Measurements from ENCODE around the gene TENM4. TPM values are rescaled to one million over a fixed set of nuclear protein-coding genes. Genes with fewer than 3 reads are reported as not detected.

The TENM4 gene
- total RNA-seq, 1 experiment from 2014 or later: 0.39 TPM

- no peak overlapping the region for H3K27ac ChIP-seq (ENCODE audit: low read length)
- BruUV-seq (replicated peaks): no TSS peak
- no peaks in the 10 kb centered on the region for H3K4me1 ChIP-seq (ENCODE audit: control insufficient read depth, insufficient read depth, low read length)
- H3K27me3 ChIP-seq (ENCODE audit: control insufficient read depth, insufficient read depth, low read length): peaks cover 3% of the 10 kb centered on the region; the same call in 1 of the 2 replicates
- in situ Hi-C loops (cut with HindIII; ENCODE audit: low pct_unique_long_range_greater_than_20kb, low sequenced_read_pairs) (no loop called here), intact Hi-C loops (cut with micrococcal nuclease; ENCODE audit: unreplicated experiment) (no loop called here)
- no peak for TF ChIP-seq TCF7L2 (IDR thresholded peaks at IDR 0.05; ENCODE audit: low read depth, low read length)
- TF ChIP-seq REST (IDR thresholded peaks at IDR 0.05; ENCODE audit: insufficient read depth in 1 of 2, low read depth in 2 of 2, low read length in 1 of 2): no peak
- no peak for TF ChIP-seq SIN3A (IDR thresholded peaks at IDR 0.05; ENCODE audit: borderline replicate concordance, insufficient read depth, low read depth, low read length)
- no peak for TF ChIP-seq POLR2AphosphoS5 (IDR thresholded peaks at IDR 0.05; ENCODE audit: low read depth, low read length)
- no peak for TF ChIP-seq CTCF (IDR thresholded peaks at IDR 0.05)
- no peaks in the 10 kb centered on the region for H3K36me3 ChIP-seq (ENCODE audit: control insufficient read depth, insufficient read depth, low read length)
- no peaks in the 10 kb centered on the region for H3K9me3 ChIP-seq (ENCODE audit: control insufficient read depth, insufficient read depth, low read depth, low read length)
- no peak for DNase-seq (ENCODE audit: low read depth, low spot score)
- no peak overlapping the region for H3K4me3 ChIP-seq (ENCODE audit: low read depth in 2 of 2, low read length in 2 of 2)
- no peak for ATAC-seq
- CTCF ChIA-PET: no interaction called here
- POLR2A ChIA-PET: no interaction called here
Observed at GRCh38 chr11:78791964-78792363, 648.9 kb downstream of the TENM4 start.

GRCh38 chr11:78791254-78791653 lies 649.6 kb downstream of the TENM4 start:
- no TSS peak for BruUV-seq (replicated peaks)
- TF ChIP-seq POLR2AphosphoS5 (IDR thresholded peaks at IDR 0.05; ENCODE audit: low read depth, low read length) (no peak), REST (IDR thresholded peaks at IDR 0.05; ENCODE audit: insufficient read depth in 1 of 2, low read depth in 2 of 2, low read length in 1 of 2) (no peak), CTCF (IDR thresholded peaks at IDR 0.05) (no peak), SIN3A (IDR thresholded peaks at IDR 0.05; ENCODE audit: borderline replicate concordance, insufficient read depth, low read depth, low read length) (no peak), TCF7L2 (IDR thresholded peaks at IDR 0.05; ENCODE audit: low read depth, low read length) (no peak)
- ChIA-PET POLR2A (interaction anchor here (0.5 kb wide), 1 partner anchor 8 kb away, joined by 4 read pairs; no protein-coding TSS in a partner anchor), CTCF (no interaction called here)
- no peak for DNase-seq (ENCODE audit: low read depth, low spot score)
- Histone ChIP-seq H3K4me3 (ENCODE audit: low read depth in 2 of 2, low read length in 2 of 2) (no peak overlapping the region), H3K4me1 (ENCODE audit: control insufficient read depth, insufficient read depth, low read length) (no peaks in the 10 kb centered on the region), H3K27me3 (ENCODE audit: control insufficient read depth, insufficient read depth, low read length) (peaks cover 3% of the 10 kb centered on the region; the same call in 1 of the 2 replicates), H3K36me3 (ENCODE audit: control insufficient read depth, insufficient read depth, low read length) (no peaks in the 10 kb centered on the region), H3K9me3 (ENCODE audit: control insufficient read depth, insufficient read depth, low read depth, low read length) (no peaks in the 10 kb centered on the region), H3K27ac (ENCODE audit: low read length) (no peak overlapping the region)
- in situ Hi-C loops (cut with HindIII; ENCODE audit: low pct_unique_long_range_greater_than_20kb, low sequenced_read_pairs) (no loop called here), intact Hi-C loops (cut with micrococcal nuclease; ENCODE audit: unreplicated experiment) (no loop called here)
- no peak for ATAC-seq
